Fibroblast of lung (primary cell): ENCODE measurements around the gene ARHGEF11.

Experiments used
- CTCF ChIP-seq, 2 donors: IDR thresholded peaks in 1 of 2; conservative IDR thresholded peaks in 1 of 2; 1 replicate in 1 of 2; 2 replicates in 1 of 2; pipeline ENCODE4 v1.5.1; 2011 to 2012; ENCODE audit warnings: low read length in 2 of 2, control low read depth in 1 of 2, inconsistent platforms in 1 of 2, low read depth in 1 of 2, mild to moderate bottlenecking in 1 of 2
- EZH2 ChIP-seq: IDR thresholded peaks from 2 replicates; pipeline ENCODE4 v1.5.1; 2012; ENCODE audit warnings: low read length, control low read depth, mild to moderate bottlenecking; ENCODE audit errors: missing control alignments

GRCh38 chr1:156947818-156948525 lies 97.6 kb downstream of the ARHGEF11 start:
- TF ChIP-seq CTCF (conservative IDR thresholded peaks at IDR 0.05 in 1 of 2, IDR thresholded peaks at IDR 0.05 in 1 of 2; ENCODE audit: low read depth in 1 of 2, low read length in 2 of 2) (no peak), EZH2 (no peak)
